Neural cell (in vitro differentiated cells): ENCODE data around the gene POLR1E. TPM values are rescaled to one million over a fixed set of nuclear protein-coding genes. Genes with fewer than 3 reads are reported as not detected.

ENCODE experiments used
- H2AFZ ChIP-seq: fragments of 200-600, 300-800 bp; sonication (generic), shearing (Covaris generic); 2 replicates; pipeline ENCODE4 v1.6.0; 2014; ENCODE audit warnings: low read depth, mild to moderate bottlenecking, antibody characterized with exemption, low read length, moderate library complexity
- H3F3A ChIP-seq: fragments of 200-600 bp; shearing (Covaris generic); 2 replicates; pipeline ENCODE4 v1.6.1; 2016; ENCODE audit warnings: mild to moderate bottlenecking, moderate library complexity, mixed read lengths, antibody characterized with exemption, low read length; ENCODE audit not compliant: insufficient read depth, poor library complexity, severe bottlenecking
- H3K27ac ChIP-seq: fragments of 200-600, 300-800 bp; sonication (generic), shearing (Covaris generic); 2 replicates; pipeline ENCODE4 v1.5.1; 2014; ENCODE audit warnings: mild to moderate bottlenecking, low read length, moderate library complexity
- H3K27me3 ChIP-seq: fragments of 300-800, 200-600 bp; sonication (generic), shearing (Covaris generic); 2 replicates; pipeline ENCODE4 v1.6.0; 2014; ENCODE audit warnings: mild to moderate bottlenecking, low read depth, low read length, moderate library complexity; ENCODE audit not compliant: insufficient read depth
- H3K36me3 ChIP-seq: fragments of 300-800, 200-600 bp; sonication (generic), shearing (Covaris generic); 2 replicates; pipeline ENCODE4 v1.5.1; 2014; ENCODE audit warnings: mild to moderate bottlenecking, antibody characterized with exemption, low read length, moderate library complexity; ENCODE audit not compliant: insufficient read depth
- H3K4me2 ChIP-seq: fragments of 300-800, 200-600 bp; sonication (generic), shearing (Covaris generic); 2 replicates; pipeline ENCODE4 v1.6.0; 2014; ENCODE audit warnings: mild to moderate bottlenecking, low read length
- H3K4me3 ChIP-seq: fragments of 300-800, 200-600 bp; sonication (generic), shearing (Covaris generic); 2 replicates; pipeline ENCODE4 v1.5.1; 2014; ENCODE audit warnings: mild to moderate bottlenecking, low read length, moderate library complexity
- H3K79me2 ChIP-seq: fragments of 200-600 bp; shearing (Covaris generic); replicated peaks from 2 replicates; pipeline ENCODE4 v1.6.0; 2014; ENCODE audit warnings: mild to moderate bottlenecking, low read length, moderate library complexity; ENCODE audit not compliant: insufficient read depth
- H3K9ac ChIP-seq: fragments of 300-800, 200-600 bp; sonication (generic), shearing (Covaris generic); 2 replicates; pipeline ENCODE4 v1.6.1; 2016; ENCODE audit warnings: mild to moderate bottlenecking, low read length, mixed read lengths
- H3K9me2 ChIP-seq: fragments of 200-600 bp; shearing (Covaris generic); 2 replicates; pipeline ENCODE4 v1.6.1; 2016; ENCODE audit warnings: mild to moderate bottlenecking, low read length, mixed read lengths; ENCODE audit not compliant: insufficient read depth
- H3K9me3 ChIP-seq: fragments of 200-600, 300-800 bp; sonication (generic), shearing (Covaris generic); 2 replicates; pipeline ENCODE4 v1.6.1; 2016; ENCODE audit warnings: mild to moderate bottlenecking, mixed run types, low read length, moderate library complexity, mixed read lengths
- H4K20me1 ChIP-seq: fragments of 200-600 bp; shearing (Covaris generic); 2 replicates; pipeline ENCODE4 v1.6.1; 2016; ENCODE audit warnings: mild to moderate bottlenecking, mixed run types; ENCODE audit not compliant: insufficient read depth
- CTCF ChIP-seq: fragments of 450-650 bp; IDR thresholded peaks from 2 replicates; pipeline ENCODE4 v1.5.1; 2014; ENCODE audit warnings: antibody characterized with exemption, mild to moderate bottlenecking, moderate library complexity; ENCODE audit not compliant: poor library complexity, severe bottlenecking
- EP300 ChIP-seq: fragments of 450-650 bp; conservative IDR thresholded peaks from 2 replicates; pipeline ENCODE4 v1.6.1; 2014; ENCODE audit warnings: antibody characterized with exemption, mild to moderate bottlenecking, moderate library complexity; ENCODE audit not compliant: poor library complexity, severe bottlenecking
- EZH2 ChIP-seq: fragments of 200-600, 300-800 bp; shearing (Covaris generic), sonication (generic); IDR thresholded peaks from 2 replicates; pipeline ENCODE4 v1.6.1; 2014; ENCODE audit warnings: antibody characterized with exemption, low read length, borderline replicate concordance, mild to moderate bottlenecking; ENCODE audit not compliant: insufficient read depth, poor library complexity, severe bottlenecking
- MXI1 ChIP-seq: fragments of 450-650 bp; conservative IDR thresholded peaks from 2 replicates; pipeline ENCODE4 v1.6.1; 2014; ENCODE audit warnings: antibody characterized with exemption, mild to moderate bottlenecking; ENCODE audit not compliant: poor library complexity, severe bottlenecking
- POLR2AphosphoS5 ChIP-seq: IDR thresholded peaks from 2 replicates; pipeline ENCODE4 v1.6.1; 2012
- RAD21 ChIP-seq: fragments of 450-650 bp; conservative IDR thresholded peaks from 2 replicates; pipeline ENCODE4 v1.6.1; 2014; ENCODE audit warnings: antibody characterized with exemption, mild to moderate bottlenecking, moderate library complexity
- REST ChIP-seq: IDR thresholded peaks from 2 replicates; pipeline ENCODE4 v1.6.1; 2012; ENCODE audit warnings: borderline replicate concordance
- SMC3 ChIP-seq: fragments of 450-650 bp; conservative IDR thresholded peaks from 2 replicates; pipeline ENCODE4 v1.6.1; 2014; ENCODE audit warnings: antibody characterized with exemption, mild to moderate bottlenecking, moderate library complexity; ENCODE audit not compliant: poor library complexity
- TAF1 ChIP-seq: IDR thresholded peaks from 2 replicates; pipeline ENCODE4 v1.6.1; 2012; ENCODE audit warnings: low read depth
- polyA plus RNA-seq: library from polyadenylated mRNA; depleted of rRNA; stranded (reverse); fragments of >200 nt; gene quantifications from 2 replicates; pipeline ENCODE4 v1.2.3, GENCODE V29; 2014

POLR1E gene
- polyA plus RNA-seq, 1 donor from 2014 or later: 19.1 TPM

- Histone ChIP-seq H4K20me1 (no peaks in the 10 kb centered on the region), H3K36me3 (peaks cover 22% of the 10 kb centered on the region), H3F3A (no peaks in the 10 kb centered on the region), H2AFZ (no peak overlapping the region), H3K4me3 (no peak overlapping the region), H3K9me3 (no peaks in the 10 kb centered on the region), H3K9me2 (no peaks in the 10 kb centered on the region), H3K4me2 (no peak overlapping the region), H3K79me2 (no peaks in the 10 kb centered on the region), H3K27ac (no peak overlapping the region), H3K27me3 (no peaks in the 10 kb centered on the region), H3K9ac (no peak overlapping the region)
- TF ChIP-seq EZH2 (no peak), SMC3 (no peak), EP300 (no peak), POLR2AphosphoS5 (no peak), CTCF (no peak), MXI1 (no peak), RAD21 (no peak), TAF1 (no peak), REST (no peak)
Observed at GRCh38 chr9:37523916-37524315, 38.2 kb downstream of the POLR1E start.

GRCh38 chr9:37528652-37529471, 43.1 kb downstream of the POLR1E start:
- H3F3A ChIP-seq: no peaks in the 10 kb centered on the region
- no peaks in the 10 kb centered on the region for H3K79me2 ChIP-seq
- H3K4me3 ChIP-seq: no peak overlapping the region
- H4K20me1 ChIP-seq: no peaks in the 10 kb centered on the region
- H3K4me2 ChIP-seq: no peak overlapping the region
- H3K9me2 ChIP-seq: no peaks in the 10 kb centered on the region
- TF ChIP-seq MXI1: no peak
- TF ChIP-seq CTCF: no peak
- TF ChIP-seq SMC3: no peak
- TF ChIP-seq EZH2: no peak
- TF ChIP-seq EP300: no peak
- no peak for TF ChIP-seq POLR2AphosphoS5
- TF ChIP-seq RAD21: no peak
- TF ChIP-seq REST: no peak
- TF ChIP-seq TAF1: no peak
- H3K27ac ChIP-seq: no peak overlapping the region
- no peak overlapping the region for H3K9ac ChIP-seq
- peaks cover 8% of the 10 kb centered on the region for H3K36me3 ChIP-seq
- no peak overlapping the region for H2AFZ ChIP-seq
- no peaks in the 10 kb centered on the region for H3K27me3 ChIP-seq
- no peaks in the 10 kb centered on the region for H3K9me3 ChIP-seq
